H1 (cell line): ENCODE results near the gene GALNT9. TPM values are rescaled to one million over a fixed set of nuclear protein-coding genes. Genes with fewer than 3 reads are reported as not detected.

Experiments
- CTCF ChIA-PET: fragments of 300-600 bp; sonication (Branson Sonifier 250); formaldehyde crosslinking; loops from one replicate; lab custom pipeline; 2021; ENCODE audit not compliant: partially characterized antibody; lab: Charles Lee
- POLR2A ChIA-PET: fragments of 300-600 bp; sonication (Branson Sonifier 250); formaldehyde crosslinking; loops from one replicate; lab custom pipeline; 2021; ENCODE audit warnings: inconsistent platforms; ENCODE audit not compliant: partially characterized antibody; lab: Charles Lee
- DNase-seq, 2 experiments: peaks; one replicate each; pipeline versions ENCODE4 v3.0.0 to v3.0.0-alpha.2; 2010 to 2022; ENCODE audit warnings: low spot score in 2 of 2, low read depth in 1 of 2, mixed read lengths in 1 of 2
- FAIRE-seq: peaks from 2 replicates; lab custom pipeline; 2011; peaks lifted over from hg19 to GRCh38; lab: Jason Lieb, UNC
- H2AFZ ChIP-seq: 2 replicates; pipeline ENCODE4 v1.8.1; 2012; ENCODE audit warnings: low read length, inconsistent platforms
- H2AK5ac ChIP-seq: 2 replicates; pipeline ENCODE4 v1.6.1; 2013; ENCODE audit warnings: low read depth, low read length
- H2BK120ac ChIP-seq: replicated peaks from 2 replicates; pipeline ENCODE3; 2013; ENCODE audit warnings: low read depth, low read length, inconsistent platforms
- H2BK12ac ChIP-seq: 2 replicates; pipeline ENCODE4 v1.6.1; 2013; ENCODE audit warnings: low read depth, low read length
- H2BK15ac ChIP-seq: 2 replicates; pipeline ENCODE4 v1.6.1; 2013; ENCODE audit warnings: low read length
- H2BK20ac ChIP-seq: 2 replicates; pipeline ENCODE4 v1.6.1; 2013; ENCODE audit warnings: low read length
- H2BK5ac ChIP-seq: 2 replicates; pipeline ENCODE4 v1.6.1; 2013; ENCODE audit warnings: low read depth, low read length
- H3K14ac ChIP-seq: 2 replicates; pipeline ENCODE4 v1.6.1; 2013; ENCODE audit warnings: inconsistent platforms; ENCODE audit not compliant: insufficient read length
- H3K18ac ChIP-seq: 2 replicates; pipeline ENCODE4 v1.6.1; 2013; ENCODE audit warnings: low read length; ENCODE audit errors: extremely low read depth
- H3K23ac ChIP-seq: 2 replicates; pipeline ENCODE4 v1.6.1; 2013; ENCODE audit warnings: inconsistent platforms; ENCODE audit not compliant: insufficient read length
- H3K23me2 ChIP-seq: 2 replicates; pipeline ENCODE4 v1.6.1; 2013; ENCODE audit warnings: low read depth, low read length
- H3K27ac ChIP-seq: 2 replicates; pipeline ENCODE4 v1.6.1; 2011; ENCODE audit warnings: low read depth, low read length, inconsistent platforms
- H3K27me3 ChIP-seq, 4 experiments: replicated peaks in 1 of 4; 1 replicate in 1 of 4; 2 replicates in 3 of 4; pipeline versions ENCODE4 v1.6.1 to v1.8.1; 2011 to 2013; ENCODE audit warnings: low read length in 3 of 4, mild to moderate bottlenecking in 3 of 4, inconsistent platforms in 2 of 4, mixed read lengths in 2 of 4, moderate library complexity in 1 of 4; ENCODE audit not compliant: control insufficient read depth in 3 of 4, insufficient read depth in 3 of 4; ENCODE audit errors: extremely low read depth in 1 of 4
- H3K36me3 ChIP-seq, 4 experiments: 2 replicates each; pipeline versions ENCODE4 v1.6.1 to v1.8.1; 2011 to 2013; ENCODE audit warnings: mild to moderate bottlenecking in 4 of 4, low read length in 3 of 4, moderate library complexity in 2 of 4, control low read depth in 1 of 4, inconsistent platforms in 1 of 4; ENCODE audit not compliant: insufficient read depth in 4 of 4, control insufficient read depth in 2 of 4
- H3K4ac ChIP-seq: replicated peaks from 2 replicates; pipeline ENCODE3; 2013; ENCODE audit warnings: low read length, low read depth, mixed read lengths, inconsistent platforms; ENCODE audit not compliant: insufficient read length
- H3K4me1 ChIP-seq, 4 experiments: replicated peaks in 1 of 4; 1 replicate in 1 of 4; 2 replicates in 3 of 4; pipeline versions ENCODE4 v1.6.1 to v1.8.1; 2011 to 2013; ENCODE audit warnings: low read length in 3 of 4, inconsistent platforms in 2 of 4, mixed read lengths in 1 of 4; ENCODE audit not compliant: insufficient read depth in 4 of 4, control insufficient read depth in 3 of 4
- H3K4me2 ChIP-seq, 2 experiments: 2 replicates each; pipeline versions ENCODE4 v1.6.1 to v1.8.1; 2011 to 2013; ENCODE audit warnings: low read depth in 2 of 2, low read length in 2 of 2, control low read depth in 1 of 2, inconsistent platforms in 1 of 2, mild to moderate bottlenecking in 1 of 2; ENCODE audit not compliant: insufficient read depth in 1 of 2
- H3K4me3 ChIP-seq, 4 experiments: fragments of 200-600, 300-600 bp in 1 of 4; sonication (generic), shearing (Covaris generic), sonication (Bioruptor Twin) in 1 of 4; 2 replicates each; pipeline versions ENCODE4 v1.5.1 to v1.8.1; 2011 to 2016; ENCODE audit warnings: low read length in 4 of 4, low read depth in 3 of 4, control low read depth in 2 of 4, inconsistent platforms in 2 of 4, mild to moderate bottlenecking in 2 of 4, mixed read lengths in 1 of 4, moderate library complexity in 1 of 4; ENCODE audit not compliant: insufficient read depth in 2 of 4; ENCODE audit errors: extremely low read depth in 1 of 4
- H3K56ac ChIP-seq: replicated peaks from 2 replicates; pipeline ENCODE3; 2013; ENCODE audit warnings: low read depth, mild to moderate bottlenecking, mixed read lengths, low read length, inconsistent platforms; ENCODE audit not compliant: insufficient read length
- H3K79me1 ChIP-seq: 2 replicates; pipeline ENCODE4 v1.6.1; 2013; ENCODE audit warnings: low read depth, low read length, control low read depth
- H3K79me2 ChIP-seq, 2 experiments: 2 replicates each; pipeline versions ENCODE4 v1.6.1 to v1.8.1; 2012 to 2013; ENCODE audit warnings: low read length in 2 of 2, mild to moderate bottlenecking in 2 of 2, inconsistent platforms in 1 of 2; ENCODE audit not compliant: insufficient read depth in 2 of 2, control insufficient read depth in 1 of 2
- H3K9ac ChIP-seq, 4 experiments: replicated peaks in 1 of 4; 1 replicate in 1 of 4; 2 replicates in 3 of 4; pipeline versions ENCODE4 v1.6.1 to v1.8.1; 2011 to 2013; ENCODE audit warnings: low read depth in 3 of 4, low read length in 3 of 4, control low read depth in 2 of 4, mild to moderate bottlenecking in 2 of 4, moderate library complexity in 2 of 4, inconsistent platforms in 1 of 4; ENCODE audit errors: extremely low read depth in 1 of 4
- H3K9me3 ChIP-seq, 2 experiments: 2 replicates each; pipeline versions ENCODE4 v1.6.1 to v1.8.1; 2012 to 2013; ENCODE audit warnings: mild to moderate bottlenecking in 2 of 2, moderate library complexity in 2 of 2, control low read depth in 1 of 2, inconsistent platforms in 1 of 2, low read depth in 1 of 2, low read length in 1 of 2, mixed read lengths in 1 of 2; ENCODE audit not compliant: insufficient read depth in 2 of 2
- H4K20me1 ChIP-seq, 2 experiments: replicated peaks in 1 of 2; 2 replicates each; pipeline versions ENCODE3 to v1.8.1; 2011 to 2013; ENCODE audit warnings: inconsistent platforms in 2 of 2, low read length in 2 of 2, mild to moderate bottlenecking in 1 of 2; ENCODE audit not compliant: insufficient read depth in 2 of 2, control insufficient read depth in 1 of 2
- H4K5ac ChIP-seq: 2 replicates; pipeline ENCODE4 v1.6.1; 2013; ENCODE audit warnings: low read length, low read depth, mixed read lengths, inconsistent platforms; ENCODE audit not compliant: insufficient read length
- H4K8ac ChIP-seq: 2 replicates; pipeline ENCODE4 v1.8.0; 2013; ENCODE audit warnings: mild to moderate bottlenecking, moderate library complexity, low read length, inconsistent platforms; ENCODE audit not compliant: insufficient read depth; ENCODE audit errors: extremely low read depth
- H4K91ac ChIP-seq: replicated peaks from 2 replicates; pipeline ENCODE3; 2013; ENCODE audit warnings: low read length, mixed read lengths, inconsistent platforms; ENCODE audit not compliant: insufficient read length
- CEBPB ChIP-seq: IDR thresholded peaks from 2 replicates; pipeline ENCODE4 v1.6.1; 2012; ENCODE audit warnings: low read depth, low read length
- EZH2 ChIP-seq: fragments of 200-600 bp; sonication (generic); IDR thresholded peaks from 2 replicates; pipeline ENCODE4 v1.7.1; 2012; ENCODE audit warnings: low read depth, mild to moderate bottlenecking, moderate library complexity, low read length, inconsistent platforms; ENCODE audit not compliant: severe bottlenecking
- FOSL1 ChIP-seq: IDR thresholded peaks from 2 replicates; pipeline ENCODE4 v1.6.1; 2011; ENCODE audit warnings: mild to moderate bottlenecking, low read depth, low read length, moderate library complexity; ENCODE audit not compliant: insufficient read depth
- RXRA ChIP-seq: IDR thresholded peaks from 2 replicates; pipeline ENCODE4 v1.6.1; 2011; ENCODE audit warnings: low read depth, mild to moderate bottlenecking, low read length, moderate library complexity; ENCODE audit not compliant: insufficient read depth
- SIN3A ChIP-seq, 2 experiments: IDR thresholded peaks in 1 of 2; conservative IDR thresholded peaks in 1 of 2; 2 replicates each; pipeline ENCODE4 v1.6.1; 2011 to 2012; ENCODE audit warnings: low read length in 2 of 2, improper control_type of control experiment in 1 of 2, low read depth in 1 of 2, mild to moderate bottlenecking in 1 of 2
- ZNF274 ChIP-seq: IDR thresholded peaks from 2 replicates; pipeline ENCODE4 v1.7.0; 2012; ENCODE audit warnings: low read length, borderline replicate concordance; ENCODE audit errors: extremely low read depth
- WGBS, 2 experiments: shearing (Covaris generic) in 1 of 2; methylation state at CpG; one replicate each; pipeline versions ENCODE4 v1.1.6 to v1.1.7; 2013 to 2015; ENCODE audit warnings: low lambda C conversion rate in 2 of 2, mixed read lengths in 2 of 2, inconsistent platforms in 1 of 2, low coverage in 1 of 2, missing lambda C conversion rate in 1 of 2; ENCODE audit not compliant: insufficient replicate concordance in 2 of 2, insufficient coverage in 1 of 2, insufficient read length in 1 of 2; ENCODE audit errors: extremely low coverage in 1 of 2, missing lambda C conversion rate in 1 of 2; 5-methylcytosine and 5-hydroxymethylcytosine counted together
- polyA plus RNA-seq, 7 experiments: library from polyadenylated mRNA; depleted of rRNA in 3 of 7; stranded (reverse) in 5 of 7; unstranded in 2 of 7; fragments of >200 nt in 5 of 7; fragments of 200-250 nt in 2 of 7; gene quantifications; 1 replicate in 5 of 7; 2 replicates in 1 of 7; 4 replicates in 1 of 7; pipeline versions ENCODE4 v1.2.1 to v1.2.3, GENCODE V29; 2011 to 2013; ENCODE audit warnings: missing spikeins in 2 of 7, mixed read lengths in 2 of 7
- total RNA-seq: library from RNA; stranded (reverse); fragmentation: NEBNext Ultra II Directional; extraction: Animal tissue kit (Norgen Biotek cat#: 25700); gene quantifications from 2 replicates; pipeline ENCODE4 v1.2.1, GENCODE V29; 2021

GALNT9 gene
- total and polyA plus RNA-seq, 2 of the 8 experiments (the other 6 are each of a cell fraction or from before 2014, with no cell fraction given) = 2.0 to 3.6 TPM

- no peak overlapping the region for H2BK12ac ChIP-seq
- ChIA-PET CTCF (interaction anchor here (0.8 to 2.8 kb wide), 9 partner anchors 10 to 453 kb away, joined by 3 to 9 read pairs (median 4); no protein-coding TSS in a partner anchor), POLR2A (interaction anchor here (1.0 to 2.1 kb wide), 3 partner anchors 9 to 26 kb away, joined by 3 to 10 read pairs (median 3); no protein-coding TSS in a partner anchor)
- H3K14ac ChIP-seq = no peak overlapping the region
- H2BK120ac ChIP-seq = no peak overlapping the region
- no peak overlapping the region for H3K4me3 ChIP-seq
- no peak for FAIRE-seq
- H3K4me2 ChIP-seq = no peak overlapping the region
- H3K18ac ChIP-seq = no peak overlapping the region
- H3K23me2 ChIP-seq = peaks cover 16% of the 10 kb centered on the region; the same call in 1 of the 2 replicates
- TF ChIP-seq SIN3A (conservative IDR thresholded peaks at IDR 0.05 in 1 of 2, IDR thresholded peaks at IDR 0.05 in 1 of 2; ENCODE audit: low read depth in 1 of 2, low read length in 2 of 2) (no peak), FOSL1 (no peak), RXRA (no peak), EZH2 (no peak), ZNF274 (no peak), CEBPB (no peak)
- no peak overlapping the region for H3K23ac ChIP-seq
- no peak overlapping the region for H3K56ac ChIP-seq
- WGBS, 2 experiments = 79% methylated on average over 26 of the region's 26 CpGs; no CpG with 5 or more reads in 1 of the 2 experiments
- no peak overlapping the region; the same call in 1 of the 2 replicates for H4K8ac ChIP-seq
- H3K27me3 ChIP-seq = peaks cover 0 to 7% (median 4%) of the 10 kb centered on the region in 4 experiments; a peak in 4 of 7 replicates
- H3K27ac ChIP-seq = no peak overlapping the region
- H3K4ac ChIP-seq = no peak overlapping the region
- H4K91ac ChIP-seq = no peak overlapping the region
- H4K5ac ChIP-seq = no peak overlapping the region
- no peak overlapping the region for H2BK15ac ChIP-seq
- H3K79me2 ChIP-seq = no peaks in the 10 kb centered on the region
- H3K9me3 ChIP-seq = no peaks in the 10 kb centered on the region; a peak in 1 of 4 replicates
- DNase-seq = no peak
- H4K20me1 ChIP-seq = peaks cover 0 to 11% of the 10 kb centered on the region in 2 experiments
- no peaks in the 10 kb centered on the region; a peak in 1 of 7 replicates for H3K4me1 ChIP-seq
- H2BK5ac ChIP-seq = no peak overlapping the region
- H3K36me3 ChIP-seq = peaks cover 0 to under 1% (median 0%) of the 10 kb centered on the region in 4 experiments; a peak in 1 of 8 replicates
- no peak overlapping the region for H3K9ac ChIP-seq
- no peak overlapping the region for H2AFZ ChIP-seq
- no peak overlapping the region for H2AK5ac ChIP-seq
- H2BK20ac ChIP-seq = no peak overlapping the region
- H3K79me1 ChIP-seq = no peaks in the 10 kb centered on the region
These were observed 166.1 kb downstream of the GALNT9 start for GRCh38 chr12:132163041-132163910.
